NCI-H1048 (cell line): Measurements from ENCODE around the gene CA10.

Experiments
- DNase-seq: peaks from one replicate; lab custom pipeline; 2025; lab: John Stamatoyannopoulos, UW

CA10 gene

DNA sequence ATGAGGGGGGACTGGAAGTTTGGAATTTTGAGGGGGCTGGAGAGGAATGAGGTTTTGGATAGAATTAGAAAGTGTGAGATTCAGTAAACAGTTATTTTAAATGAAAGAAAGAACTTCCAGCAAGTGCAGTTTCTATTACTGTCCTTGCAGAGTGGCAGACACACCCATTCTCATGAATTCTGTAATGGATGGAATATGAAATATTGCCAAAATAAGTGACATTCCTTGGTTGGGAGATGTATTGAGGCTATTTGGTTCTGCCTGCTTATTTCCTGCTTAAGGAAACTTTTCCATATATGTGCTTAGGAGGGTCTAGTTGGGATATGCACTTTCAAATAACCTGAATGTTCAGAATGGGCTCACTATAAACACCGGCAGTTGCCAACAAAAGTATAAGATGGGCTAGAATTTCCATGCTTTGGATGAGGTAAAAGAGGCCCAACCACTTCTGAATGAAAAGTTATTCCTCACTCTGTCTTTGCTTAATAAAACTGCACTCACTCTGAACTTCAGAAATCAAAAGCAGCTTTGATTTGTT is 434.4 kb downstream of the CA10 start:
- no peak for DNase-seq

DNA sequence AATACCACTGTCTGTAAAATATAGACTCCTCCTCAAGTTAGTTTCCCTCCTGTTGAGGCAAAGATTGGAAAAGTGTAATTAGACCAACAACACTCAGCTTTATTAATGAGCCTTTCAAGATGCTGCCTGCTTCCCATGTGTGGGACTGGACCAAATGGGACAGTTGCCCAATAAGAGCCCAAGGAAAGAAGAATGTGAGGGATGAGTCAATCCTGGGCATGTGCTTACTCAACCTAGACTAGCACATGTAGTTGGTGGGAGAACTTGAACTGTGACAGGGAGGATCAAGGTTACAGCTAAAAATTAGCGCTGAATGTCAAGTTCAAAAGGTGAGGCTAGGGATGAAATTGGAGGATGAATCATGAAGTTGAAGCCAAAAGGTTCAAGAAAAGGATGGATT is 435.5 kb downstream of the CA10 start:
- DNase-seq = no peak

DNA sequence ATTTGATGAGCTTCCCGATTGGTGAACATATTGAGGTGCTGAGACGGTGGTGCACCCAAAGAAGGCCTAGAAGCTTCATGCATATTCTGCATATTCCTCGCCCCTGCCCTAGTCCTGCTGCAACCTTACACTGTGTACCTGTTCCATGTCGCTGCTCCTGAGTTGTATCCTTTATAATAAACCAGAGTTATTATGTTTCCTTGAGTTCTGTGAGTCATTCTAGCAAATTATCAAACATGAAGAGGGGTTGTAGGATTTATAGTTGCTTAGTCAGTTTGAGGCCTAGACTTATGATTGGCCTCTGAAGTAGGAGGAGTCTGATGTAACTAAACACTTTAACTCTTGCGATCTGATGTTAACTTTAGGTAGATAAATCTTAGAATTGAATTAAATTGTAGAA is 436.8 kb downstream of the CA10 start:
- DNase-seq = no peak

DNA sequence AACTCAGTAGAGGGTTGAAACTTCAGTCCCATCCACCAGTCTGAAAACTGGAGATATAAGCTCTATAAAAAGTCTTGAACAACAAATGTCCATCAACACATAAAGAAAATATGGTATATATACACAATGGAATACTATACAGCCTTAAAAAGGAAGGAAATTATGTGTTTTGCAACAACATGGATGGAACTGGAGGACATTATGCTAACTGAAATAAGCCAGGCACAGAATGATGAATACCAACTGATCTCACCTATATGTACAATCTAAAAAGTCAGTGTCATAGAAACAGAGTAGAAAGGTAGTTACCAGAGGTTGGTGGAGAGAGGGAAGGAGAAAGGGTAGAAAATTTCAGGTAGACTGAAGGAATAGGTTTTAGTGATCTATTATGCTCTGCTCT is 438.1 kb downstream of the CA10 start:
- DNase-seq = no peak

DNA sequence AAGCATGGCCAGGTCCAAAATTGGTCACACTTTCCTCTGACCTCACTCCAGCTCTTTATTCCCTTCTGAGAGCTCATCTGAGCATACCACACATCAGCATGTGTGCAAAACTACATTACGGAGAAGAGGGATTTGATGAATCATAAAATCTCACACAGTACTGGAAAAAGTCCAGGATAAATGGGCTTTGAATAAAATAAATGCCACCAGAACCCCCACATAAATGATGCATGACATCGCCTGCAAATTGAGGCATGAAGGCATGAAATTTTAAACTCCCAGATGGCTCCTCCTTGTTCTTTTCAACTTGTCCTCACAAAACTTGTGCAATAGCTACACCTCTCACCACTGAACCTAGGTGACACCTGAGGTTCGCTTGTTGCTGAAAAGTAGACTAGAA is 439.5 kb downstream of the CA10 start:
- no peak for DNase-seq

DNA sequence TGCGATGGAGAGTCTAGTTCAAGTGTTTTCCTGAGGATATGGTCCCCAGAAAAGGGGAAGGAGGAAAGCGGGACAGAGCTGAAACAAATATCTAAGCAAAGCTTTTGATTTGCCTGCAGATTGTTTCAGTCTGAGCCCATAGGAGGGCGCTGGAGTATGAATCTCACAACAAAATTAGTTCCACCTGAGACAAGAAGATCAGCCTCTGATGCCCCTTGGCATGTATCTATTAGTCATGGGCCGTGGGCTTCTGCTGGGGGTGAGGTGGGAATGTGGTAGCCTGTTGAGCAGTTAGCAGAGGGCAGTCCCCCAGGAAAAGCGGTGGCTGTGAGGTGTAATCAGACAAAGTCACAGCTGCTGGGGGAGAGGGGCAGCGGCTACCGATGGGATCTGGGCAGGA is 446.9 kb downstream of the CA10 start:
- DNase-seq = no peak

DNA sequence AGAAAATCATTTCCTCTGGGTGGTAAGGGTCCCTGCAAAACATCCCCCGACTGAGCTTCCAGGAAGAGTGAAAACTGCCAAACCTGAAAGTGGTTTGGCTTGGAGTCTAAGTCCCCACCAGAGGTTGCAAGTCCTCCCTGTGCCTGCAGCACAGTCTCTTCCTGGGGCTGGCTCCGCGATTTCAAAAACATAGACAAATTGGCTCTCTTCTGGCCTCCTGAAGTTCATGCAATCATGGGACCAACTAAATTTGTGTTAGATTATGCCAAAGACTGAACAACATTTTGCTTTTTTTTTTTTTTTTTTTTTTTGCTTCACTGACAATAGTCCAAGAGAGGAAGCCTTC is 447.9 kb downstream of the CA10 start:
- DNase-seq = no peak

DNA sequence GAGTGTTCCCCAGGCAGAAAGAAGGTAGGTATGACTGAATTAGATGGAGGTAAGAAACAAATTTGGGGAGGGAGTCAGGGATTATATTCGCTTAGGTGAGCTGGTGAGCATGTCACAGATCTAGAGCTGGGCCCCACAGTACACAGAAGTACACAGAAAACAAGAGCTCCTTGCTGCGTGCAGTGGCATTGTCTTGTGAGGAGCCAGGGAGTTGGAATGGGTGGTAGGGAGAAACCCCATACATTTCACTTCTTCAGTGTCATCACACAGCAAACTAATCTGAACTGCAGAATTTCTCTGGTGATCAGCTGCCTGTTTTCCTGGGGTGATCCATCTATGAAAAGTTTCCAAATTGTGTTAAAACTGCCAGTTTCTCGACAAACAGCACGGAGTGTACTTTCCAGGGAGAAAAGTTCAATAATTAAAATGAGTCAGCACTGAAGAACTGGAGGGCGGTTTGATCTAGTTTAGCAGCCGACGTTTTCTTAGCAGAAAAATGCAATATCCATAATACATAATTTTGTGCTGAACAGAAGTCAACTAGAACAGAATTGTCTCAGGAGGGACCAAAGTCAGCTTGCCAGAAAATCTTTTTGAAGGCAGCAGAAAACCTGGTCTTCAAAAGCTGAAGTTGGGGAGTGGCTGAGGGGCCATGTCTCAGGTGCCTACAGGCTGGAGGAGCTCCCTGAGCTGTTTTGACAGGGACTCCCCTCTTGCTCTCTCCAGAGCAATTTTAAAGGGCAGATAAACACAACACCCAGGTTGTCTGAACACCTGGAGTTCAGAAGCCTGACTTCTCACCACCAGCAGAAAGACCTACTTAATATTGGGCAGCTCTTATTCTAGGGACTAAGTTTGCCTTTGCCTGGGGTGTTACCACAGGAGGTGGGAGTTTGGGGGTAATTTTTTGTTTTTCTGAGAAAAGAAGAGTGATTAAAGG is 448.6 kb downstream of the CA10 start:
- DNase-seq = no peak

DNA sequence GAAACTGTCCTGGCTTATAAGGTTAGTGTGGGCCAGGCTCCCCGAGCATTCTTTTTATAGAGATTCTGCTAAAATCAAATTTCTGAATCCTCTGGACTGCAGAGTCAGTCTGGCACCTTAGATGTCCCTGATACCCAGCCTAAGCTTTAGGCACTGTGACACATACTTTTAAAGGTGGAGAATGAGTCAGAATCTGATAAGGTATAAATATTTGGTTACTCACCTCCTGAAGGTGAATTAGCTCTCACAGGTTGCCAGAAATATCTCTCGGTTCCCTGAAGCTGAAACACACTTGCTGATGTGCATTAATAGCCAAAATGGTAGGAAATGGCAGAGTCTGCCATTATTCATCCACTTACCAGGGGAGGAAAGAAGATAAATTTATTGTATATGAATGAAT is 451.3 kb downstream of the CA10 start:
- no peak for DNase-seq

DNA sequence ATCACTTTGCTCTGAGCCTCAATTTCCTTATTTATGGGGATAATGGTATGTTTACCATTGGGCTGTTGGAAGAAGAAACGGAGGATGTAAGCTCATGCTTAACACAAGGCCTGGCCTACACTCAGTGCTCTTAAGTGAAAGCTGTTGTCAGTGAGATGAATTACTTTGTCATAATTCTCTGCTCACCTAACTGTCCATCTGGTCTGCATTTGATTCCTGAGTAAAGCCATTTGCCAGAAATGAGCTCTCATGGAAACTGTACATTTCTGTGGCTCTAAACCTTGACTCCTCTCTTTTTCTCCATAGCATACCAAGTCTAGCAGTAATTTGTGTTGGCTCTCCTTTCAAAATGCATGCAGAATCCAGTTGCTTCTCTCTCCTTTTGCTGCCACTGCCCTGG is 452.4 kb downstream of the CA10 start:
- no peak for DNase-seq

DNA sequence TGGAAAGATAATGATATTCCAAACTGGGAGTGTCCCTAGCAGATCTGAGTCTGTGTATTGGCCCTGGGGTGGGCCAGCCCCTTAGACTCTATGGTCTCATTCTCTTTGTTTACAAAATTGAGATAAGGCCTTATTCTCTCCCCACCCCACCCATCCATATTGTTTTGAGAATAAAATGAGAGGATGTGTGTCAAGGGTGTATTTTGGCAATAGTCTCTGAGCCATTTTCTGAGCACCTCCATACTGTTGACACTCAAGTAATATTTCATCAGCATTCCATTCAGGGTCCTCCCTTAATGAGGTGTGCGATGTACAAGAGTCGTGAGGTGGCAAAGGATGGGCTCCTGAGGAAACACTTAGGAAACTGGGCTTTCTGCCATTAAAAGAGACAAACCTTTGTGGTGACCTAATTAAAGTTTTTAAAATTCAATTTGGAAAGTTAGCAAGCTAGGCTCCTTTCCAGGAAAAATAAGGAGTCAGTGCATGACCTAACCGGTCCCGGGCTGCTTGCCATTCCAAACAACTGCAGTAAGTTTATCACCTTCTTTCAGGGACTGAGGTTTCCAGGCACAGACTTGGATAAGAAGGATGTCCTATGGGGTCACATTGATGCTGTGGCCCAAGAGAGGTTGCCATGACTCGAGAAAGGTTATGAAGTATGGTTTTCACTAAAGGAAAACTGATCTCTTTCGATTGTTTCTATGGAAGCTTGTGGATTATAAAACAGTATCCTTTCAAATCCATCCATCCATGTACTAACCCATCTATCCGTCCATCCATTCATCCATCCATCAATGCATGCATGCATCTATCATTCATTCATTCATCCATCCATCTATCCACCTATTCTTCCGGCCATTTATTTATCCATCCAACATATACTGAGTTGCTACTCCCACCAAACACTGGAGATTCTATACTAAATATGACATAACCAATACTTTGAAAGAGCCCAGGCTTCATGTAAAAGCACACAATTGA is 454.9 kb downstream of the CA10 start:
- DNase-seq = no peak

DNA sequence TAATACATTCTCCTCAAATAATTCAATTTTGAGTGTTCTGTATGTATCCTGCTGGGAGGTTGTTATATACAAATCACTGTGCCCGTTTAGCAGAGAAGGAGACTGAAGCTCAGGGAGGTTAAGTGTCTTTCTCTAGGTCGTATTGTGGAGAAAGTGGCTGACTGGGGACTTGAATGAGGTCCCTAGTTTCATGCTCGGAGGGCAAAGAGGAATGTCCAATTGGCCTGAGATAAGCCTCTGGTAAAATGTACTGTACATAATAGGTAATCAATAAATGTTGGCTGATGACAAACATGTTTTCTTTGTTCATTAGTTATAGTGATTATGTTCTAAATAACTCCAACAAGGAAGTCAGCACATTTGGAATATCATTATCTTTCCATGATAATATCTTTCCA is 455.6 kb downstream of the CA10 start:
- no peak for DNase-seq

DNA sequence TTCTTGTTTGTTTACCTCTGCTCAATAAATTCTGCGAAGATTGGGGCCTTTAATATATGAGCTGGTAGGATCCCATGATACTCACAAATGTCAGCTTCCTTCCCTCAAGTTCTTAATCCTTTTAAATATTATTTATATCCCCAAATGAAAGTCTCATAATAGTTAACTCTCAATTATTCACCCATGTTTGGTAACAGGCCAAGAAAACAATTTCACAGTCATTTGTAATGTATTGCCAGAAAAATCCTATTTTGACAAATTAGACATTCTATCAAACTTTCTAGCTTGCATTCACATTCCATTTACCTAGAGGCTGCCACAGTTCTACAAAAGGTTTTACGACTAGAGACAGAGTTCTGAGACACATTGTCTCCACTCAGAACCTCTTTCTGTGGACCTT is 457.0 kb downstream of the CA10 start:
- no peak for DNase-seq

DNA sequence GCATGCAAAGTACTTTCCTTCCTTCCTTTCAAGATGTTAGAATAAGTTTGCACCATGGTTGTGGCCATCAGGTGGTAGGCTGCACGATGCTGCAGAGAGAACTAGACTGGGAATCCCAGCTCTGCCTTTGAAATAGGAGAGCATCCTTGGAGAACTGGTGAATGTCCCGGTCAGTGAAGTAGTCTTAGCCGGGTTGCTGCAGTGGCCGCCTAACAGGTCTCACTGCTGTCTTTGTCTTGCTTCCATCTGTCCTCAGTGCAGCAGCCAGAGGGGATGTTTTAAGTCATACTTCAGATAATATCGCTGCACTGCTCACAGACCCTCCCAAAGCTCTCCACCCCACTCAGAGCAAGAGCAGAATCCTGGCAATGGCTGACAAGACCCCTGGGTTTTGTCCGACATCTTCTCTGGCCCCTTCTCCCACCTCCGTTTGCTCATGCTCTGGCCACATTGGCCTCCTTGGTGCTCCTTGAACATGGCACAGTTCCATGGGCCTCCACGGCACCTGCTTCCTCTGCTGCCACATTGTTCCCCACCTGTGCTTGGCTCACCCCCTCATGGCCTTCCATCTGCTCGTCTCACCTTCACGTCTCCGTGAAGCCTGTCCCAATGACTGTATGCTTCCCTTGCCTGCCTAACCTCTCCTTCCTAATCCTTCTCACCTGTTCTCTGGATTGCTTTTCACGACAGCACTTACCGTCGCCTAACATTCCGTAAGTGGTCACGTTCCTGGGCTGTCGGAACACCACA is 458.3 kb downstream of the CA10 start:
- no peak for DNase-seq

DNA sequence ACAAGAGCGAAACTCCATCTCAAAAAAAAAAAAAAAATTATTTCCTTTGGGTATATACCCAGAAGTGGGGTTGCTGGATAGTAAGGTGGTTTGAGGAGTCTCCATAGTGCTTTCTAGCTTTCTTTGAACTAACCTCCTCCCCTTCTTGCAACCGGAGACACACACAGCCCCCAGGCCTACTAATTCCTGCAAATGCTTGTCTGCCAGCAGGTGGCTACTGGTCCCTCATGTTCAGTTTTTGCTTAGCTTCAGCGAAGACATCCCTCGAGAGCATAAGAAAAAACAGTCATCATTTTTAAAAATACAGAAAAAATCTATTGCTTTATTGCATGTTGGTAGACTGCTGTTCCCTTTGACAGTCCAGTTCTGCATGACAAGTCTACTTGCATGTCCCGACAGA is 459.2 kb downstream of the CA10 start:
- DNase-seq = no peak

DNA sequence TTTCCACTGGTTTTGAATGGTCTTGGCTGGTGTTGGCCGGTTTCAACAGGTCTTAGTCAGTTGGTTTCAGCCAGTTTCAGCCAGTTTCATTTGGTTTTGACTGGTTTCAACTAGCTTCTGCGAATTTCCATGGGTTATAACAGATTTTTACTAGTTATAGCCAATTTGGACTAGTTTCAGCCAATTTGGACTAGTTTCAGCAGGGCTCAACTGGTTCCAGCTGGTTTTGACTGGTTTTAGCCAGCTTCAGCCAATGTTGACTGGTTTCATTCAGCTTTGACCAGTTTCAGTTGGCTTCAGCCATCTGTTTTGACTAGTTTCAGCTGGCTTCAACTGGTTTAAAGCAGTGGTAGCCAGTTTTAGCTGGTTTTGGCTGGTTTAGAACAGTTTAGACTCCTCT is 465.6 kb downstream of the CA10 start:
- no peak for DNase-seq

DNA sequence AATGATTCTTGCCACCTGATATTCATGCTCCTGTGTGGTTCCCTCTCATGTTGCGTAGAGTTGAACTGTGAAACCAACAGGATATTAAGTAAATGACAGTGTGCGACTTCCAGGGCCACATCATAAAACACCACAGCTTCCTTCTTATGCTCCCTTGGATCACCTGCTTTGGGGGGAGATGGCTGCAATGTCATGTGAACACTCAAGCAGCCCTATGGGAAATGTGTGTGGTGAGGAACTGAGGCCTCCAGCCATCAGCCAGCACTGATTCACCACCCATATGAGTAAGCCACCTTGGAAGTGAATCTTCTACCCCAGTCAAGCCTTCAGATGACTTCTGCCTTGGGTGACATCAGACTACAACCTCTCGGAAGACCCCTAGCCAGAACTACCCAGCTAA is 470.6 kb downstream of the CA10 start:
- DNase-seq = no peak

DNA sequence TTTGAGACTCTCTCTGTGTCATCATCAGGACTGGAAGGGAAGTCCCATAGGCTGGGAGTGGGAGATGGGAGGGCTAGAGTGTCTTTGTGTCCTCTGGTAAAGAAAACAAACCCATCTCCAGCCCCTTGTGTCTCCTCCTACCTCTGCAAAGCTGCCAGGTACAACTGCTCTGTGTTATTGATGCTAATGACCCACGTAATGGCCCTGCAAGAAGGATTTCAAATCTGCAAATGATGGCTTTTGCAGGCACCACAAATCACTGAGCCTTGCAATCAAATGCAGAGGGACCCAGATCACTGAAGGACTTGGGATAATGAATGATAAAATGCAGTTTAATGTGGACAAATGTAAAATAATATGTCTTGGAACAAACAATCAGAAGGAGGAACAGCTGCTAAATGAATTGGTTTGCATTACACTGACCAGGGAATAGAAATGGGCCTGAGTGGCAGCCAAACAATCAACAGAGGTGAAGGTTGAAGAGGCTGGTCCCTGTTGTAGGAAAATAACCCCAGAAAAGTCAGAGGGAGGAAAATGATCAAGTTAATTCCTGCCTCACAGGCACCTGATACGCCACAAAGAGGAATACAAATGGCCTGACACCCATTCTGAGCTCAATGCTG is 473.1 kb downstream of the CA10 start:
- no peak for DNase-seq

DNA sequence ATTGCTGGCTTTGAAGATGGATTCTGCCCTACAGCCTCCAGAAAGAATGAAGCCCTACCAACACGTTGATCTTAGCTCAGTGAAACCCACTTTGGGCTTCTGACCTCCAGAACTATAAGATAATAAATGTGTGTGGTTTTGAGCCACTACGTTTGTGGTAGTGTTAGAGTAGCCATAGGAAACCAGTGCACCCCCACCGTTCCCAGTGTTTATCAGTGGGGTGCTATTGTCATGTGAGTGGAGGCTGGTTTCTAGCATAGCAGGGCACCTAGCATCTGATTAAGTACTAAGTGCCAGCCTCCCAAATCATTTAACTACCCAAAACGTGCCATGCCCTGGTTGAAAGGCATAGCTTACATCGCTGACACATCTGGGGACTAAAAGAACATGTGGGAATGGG is 474.3 kb downstream of the CA10 start:
- DNase-seq = no peak

DNA sequence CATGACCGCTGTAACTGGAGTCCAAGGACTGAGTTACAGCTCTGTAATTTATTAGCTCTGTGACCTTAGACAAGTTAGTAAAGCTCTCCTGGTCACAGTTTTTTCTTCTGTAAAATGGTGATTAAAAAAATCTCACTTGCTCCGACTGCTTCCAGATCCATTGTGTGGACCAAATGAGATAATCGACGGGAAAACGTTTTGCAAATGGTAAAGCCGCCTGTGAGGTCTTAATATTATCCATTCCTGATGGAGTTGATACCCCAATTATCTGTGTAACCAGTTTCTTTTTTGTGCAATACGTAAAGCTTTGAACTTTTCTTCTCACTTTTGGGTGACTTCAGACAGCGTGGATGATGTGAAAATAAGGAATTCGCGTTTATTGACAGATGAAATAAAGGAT is 475.2 kb downstream of the CA10 start:
- DNase-seq = no peak

DNA sequence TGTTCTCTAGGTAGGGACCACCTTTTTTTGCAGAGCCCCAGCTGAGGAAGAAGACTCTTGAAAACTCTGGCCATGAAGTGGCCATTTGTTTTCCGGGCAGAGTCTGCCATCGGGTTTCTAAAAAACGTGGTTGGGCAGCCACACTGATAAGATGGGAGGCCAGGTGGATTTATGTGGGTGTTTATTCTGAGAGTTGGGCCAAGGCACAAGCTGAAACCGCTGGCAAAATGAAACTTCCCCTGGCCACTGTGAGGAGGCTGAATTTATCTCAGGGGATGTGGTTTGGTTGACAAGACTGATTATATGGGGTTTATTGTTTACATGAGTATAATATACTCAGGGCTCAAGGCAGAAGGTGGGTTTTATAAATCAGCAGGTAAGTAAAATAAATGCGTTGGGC is 476.4 kb downstream of the CA10 start:
- no peak for DNase-seq

DNA sequence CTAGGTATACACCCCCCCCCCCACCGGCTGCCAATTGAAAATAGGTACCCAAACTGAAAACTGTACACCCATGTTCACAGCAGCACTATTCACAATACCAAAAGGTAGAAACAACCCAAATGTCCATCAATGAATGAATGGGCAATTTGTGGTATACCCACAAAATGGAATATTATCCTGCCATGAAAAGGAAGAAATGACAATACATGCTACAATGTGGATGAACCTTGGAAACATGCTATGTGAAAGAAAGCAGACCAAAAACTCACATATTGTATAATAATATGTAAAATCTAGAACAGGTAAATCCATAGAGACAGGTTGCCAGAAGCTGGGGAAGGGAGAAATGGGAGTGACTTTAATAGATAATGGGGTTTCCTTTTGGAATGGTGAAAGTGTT is 480.6 kb downstream of the CA10 start:
- DNase-seq = no peak
